DLD1 (cell line): ENCODE results near the gene ADGRL3.

Experiments used
- in situ Hi-C: cut with HindIII; loops from 2 replicates; pipeline ENCODE4 v1.10.0; 2017; ENCODE audit warnings: low sequenced_read_pairs

The ADGRL3 gene

DNA sequence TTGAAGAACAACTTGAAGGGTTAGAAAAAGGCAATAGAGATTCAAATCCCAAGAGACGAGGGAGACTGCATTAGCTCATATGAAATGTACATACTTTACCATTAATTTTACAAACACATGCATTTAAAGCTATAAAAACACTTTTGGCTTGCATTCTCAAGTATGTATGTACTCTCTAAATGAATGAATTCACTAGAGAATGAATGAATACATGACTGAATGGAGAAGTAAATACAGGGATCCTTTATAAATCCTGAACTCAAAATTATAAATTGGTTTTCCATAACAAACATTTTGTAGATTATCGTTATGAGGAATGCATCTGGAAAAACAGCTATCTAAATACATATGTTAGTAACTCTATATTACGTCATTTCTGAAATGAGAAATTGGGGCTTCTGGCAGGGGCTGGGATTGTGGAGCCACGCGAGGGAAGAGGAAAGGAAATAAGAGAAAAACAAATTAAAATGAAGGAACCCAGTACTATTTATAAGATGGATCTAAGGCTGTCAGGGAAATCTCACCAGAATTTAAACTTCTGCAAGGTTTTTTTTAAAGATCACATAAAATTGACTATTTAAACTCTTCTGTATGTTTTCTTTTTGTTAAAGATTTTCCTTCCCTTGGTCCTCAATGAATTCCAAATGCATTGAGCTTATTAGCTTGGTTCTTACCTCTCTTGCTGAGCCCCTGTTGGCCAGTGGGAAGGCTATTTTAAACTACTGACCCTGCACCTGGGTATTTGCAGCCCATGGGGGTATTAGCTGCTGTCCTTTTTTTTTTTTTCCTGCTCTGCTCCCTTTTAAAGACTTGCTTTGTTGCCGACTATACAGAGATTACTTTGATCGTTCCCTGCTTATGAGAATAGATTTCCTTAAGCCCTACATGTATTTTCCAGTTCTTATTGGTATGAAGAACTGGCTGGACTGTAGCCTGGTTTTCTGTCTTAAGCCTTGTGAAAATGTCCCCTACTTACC is 207.8 kb downstream of the ADGRL3 start:
- in situ Hi-C loops: no loop called here

DNA sequence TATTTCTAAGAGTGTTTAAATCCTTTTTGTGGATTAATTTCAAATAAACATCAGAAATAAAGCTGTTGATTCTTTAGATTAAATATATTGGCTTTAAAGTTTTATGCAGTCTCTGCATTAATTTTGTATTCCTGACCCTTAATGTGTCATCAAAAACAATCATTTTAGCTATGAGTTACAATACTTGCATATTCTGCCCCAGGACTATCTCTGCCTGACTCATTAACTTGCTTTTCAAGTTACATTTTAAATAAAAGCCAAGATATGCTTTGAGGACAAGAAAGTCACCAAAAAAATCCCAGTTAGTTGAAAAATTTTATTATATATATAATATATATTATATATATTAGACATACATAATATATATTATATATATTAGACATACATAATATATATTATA is 208.7 kb downstream of the ADGRL3 start:
- in situ Hi-C loops: no loop called here

DNA sequence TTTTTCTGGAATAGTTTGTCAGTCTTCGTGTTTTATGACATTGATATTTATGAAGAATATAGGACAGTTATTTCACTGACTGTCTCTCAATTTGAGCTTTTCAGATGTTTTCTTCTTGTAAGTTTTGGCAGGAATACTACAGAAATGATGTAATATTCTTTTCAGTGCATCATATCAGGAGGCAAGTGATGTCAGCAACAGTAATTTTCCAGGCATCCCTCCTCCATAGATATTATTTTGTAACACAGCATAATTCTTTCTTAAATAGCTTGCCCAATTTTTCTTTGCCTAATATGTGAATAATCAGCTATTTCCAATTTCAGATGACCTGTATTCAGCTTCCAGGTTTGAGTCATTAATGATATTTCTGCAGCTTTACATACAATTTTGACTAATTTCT is 211.1 kb downstream of the ADGRL3 start:
- in situ Hi-C loops: no loop called here

DNA sequence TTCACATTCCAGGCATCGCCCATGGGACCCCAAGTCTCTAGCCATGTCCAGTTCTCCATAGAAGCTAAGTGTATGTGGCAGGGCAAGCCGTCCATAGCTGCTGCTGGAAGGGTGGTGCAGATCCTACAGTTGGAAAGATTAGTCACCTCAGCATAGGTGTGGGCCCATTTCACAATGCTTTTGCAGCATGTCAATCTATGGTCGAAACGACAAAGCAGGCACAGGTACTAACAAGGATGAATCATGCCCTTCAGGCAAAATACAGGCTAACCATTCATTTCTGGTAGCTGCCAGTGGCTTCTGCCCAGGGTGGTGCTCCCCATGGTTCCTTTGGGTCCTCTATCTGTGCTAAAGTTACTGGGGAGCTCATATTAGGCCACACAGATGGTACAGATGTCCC is 225.2 kb downstream of the ADGRL3 start:
- in situ Hi-C loops: no loop called here

DNA sequence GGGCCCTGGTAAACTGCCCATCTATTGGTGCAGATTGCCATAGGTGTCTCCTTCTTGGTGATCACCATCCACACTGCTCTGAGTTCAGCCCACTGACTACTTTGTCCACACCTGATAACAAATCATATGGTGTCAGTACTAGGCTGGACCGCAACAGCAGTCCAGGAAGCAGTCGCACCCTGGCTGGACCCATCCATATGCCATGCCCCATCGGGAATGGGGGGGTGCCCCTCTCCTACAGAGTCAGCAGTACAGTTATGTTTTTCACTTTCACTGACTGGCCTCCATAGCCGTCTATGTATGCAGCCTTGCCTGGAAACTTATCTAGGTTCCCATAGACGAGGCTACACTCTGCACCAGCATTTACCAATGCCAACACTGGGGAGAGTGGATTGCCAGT is 226.1 kb downstream of the ADGRL3 start:
- in situ Hi-C loops: no loop called here

DNA sequence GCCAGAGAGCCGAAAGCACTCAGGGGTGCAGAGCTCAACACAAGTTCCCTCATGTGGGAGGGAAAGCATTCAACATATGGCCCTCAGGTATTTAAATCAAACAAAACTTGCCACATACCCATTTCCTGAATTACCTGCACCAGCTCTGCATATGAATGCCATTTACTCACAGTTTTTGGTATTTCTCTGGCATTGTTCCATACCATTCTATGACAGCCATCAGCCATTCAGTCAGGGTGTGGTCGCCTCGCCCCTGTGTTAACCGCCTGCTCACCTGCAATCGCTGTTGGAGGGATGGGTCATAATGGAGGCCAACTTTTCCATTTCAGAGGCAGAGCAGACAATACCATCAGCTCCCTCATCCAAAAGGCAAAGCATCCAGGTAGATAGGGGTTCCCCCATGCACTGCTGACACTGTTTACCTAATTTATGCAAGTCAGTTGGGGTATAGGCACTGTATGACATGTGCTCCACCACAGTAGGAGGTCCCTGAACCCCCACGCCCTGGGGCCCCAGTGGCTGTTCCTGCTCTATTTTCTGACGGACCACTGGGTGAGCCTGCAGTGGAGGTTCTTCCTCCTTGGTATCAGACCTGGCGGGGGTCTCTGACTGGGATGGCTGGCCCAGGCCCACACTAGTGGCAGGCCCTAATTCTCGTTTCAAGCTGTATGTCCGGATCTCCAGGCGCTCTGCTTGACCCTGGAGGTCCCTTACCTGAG is 227.1 kb downstream of the ADGRL3 start:
- in situ Hi-C loops: no loop called here

DNA sequence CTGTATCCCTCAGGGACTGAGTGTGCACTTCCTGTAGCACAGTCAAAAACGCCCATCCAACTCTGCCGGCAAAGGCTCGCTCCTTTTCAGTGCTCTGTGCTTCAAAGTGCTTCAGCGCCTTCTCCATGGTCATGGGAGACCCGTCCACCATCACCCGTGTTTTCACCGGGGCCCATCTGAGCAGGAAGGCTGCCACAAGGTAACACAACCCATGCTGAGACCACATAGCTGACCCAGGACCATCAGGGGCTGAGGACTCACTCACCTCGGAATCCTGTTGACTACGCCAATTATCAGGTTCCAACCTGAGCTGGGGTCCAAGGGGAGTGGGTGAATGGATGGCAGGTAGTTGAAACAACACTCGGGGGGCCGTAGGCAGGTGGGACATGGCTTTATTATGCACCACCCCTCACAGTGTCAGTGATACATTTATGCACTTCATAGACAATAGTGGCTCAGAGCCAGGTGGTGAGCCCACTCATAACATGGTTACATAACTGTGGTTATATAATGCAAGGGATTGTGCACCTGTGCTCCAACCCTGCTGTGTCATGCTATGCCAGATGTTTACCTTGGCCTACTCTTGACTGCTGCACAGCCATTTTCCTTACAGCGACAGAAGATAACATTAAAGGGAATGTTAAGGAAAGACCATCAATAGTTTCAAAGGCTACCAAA is 227.8 kb downstream of the ADGRL3 start:
- in situ Hi-C loops: no loop called here

DNA sequence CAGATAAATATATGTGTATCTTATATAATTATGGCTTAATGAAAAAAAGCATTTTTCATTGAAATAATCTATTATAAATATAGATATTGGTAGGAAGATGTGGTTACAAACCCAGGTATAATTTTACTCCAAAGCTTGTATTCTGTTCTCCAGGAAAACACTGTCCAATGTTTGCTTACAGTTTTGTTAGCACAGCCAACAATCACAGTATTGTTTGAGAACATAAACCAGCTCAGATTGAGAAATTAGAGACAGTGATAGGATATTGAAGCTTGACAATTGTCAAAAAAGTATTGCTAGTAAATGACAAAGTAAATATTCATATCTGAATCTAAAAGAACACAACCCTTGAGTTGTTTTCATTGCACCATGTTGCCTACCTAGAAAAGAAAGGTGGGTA is 228.8 kb downstream of the ADGRL3 start:
- in situ Hi-C loops: no loop called here

- in situ Hi-C loops: no loop called here
These were observed 231.0 kb downstream of the ADGRL3 start for GRCh38 chr4:61431131-61431530.

- in situ Hi-C loops: no loop called here
These were observed 237.8 kb downstream of the ADGRL3 start for GRCh38 chr4:61437923-61438322.

GRCh38 chr4:61440321-61440720 is 240.2 kb downstream of the ADGRL3 start:
- in situ Hi-C loops: no loop called here

DNA sequence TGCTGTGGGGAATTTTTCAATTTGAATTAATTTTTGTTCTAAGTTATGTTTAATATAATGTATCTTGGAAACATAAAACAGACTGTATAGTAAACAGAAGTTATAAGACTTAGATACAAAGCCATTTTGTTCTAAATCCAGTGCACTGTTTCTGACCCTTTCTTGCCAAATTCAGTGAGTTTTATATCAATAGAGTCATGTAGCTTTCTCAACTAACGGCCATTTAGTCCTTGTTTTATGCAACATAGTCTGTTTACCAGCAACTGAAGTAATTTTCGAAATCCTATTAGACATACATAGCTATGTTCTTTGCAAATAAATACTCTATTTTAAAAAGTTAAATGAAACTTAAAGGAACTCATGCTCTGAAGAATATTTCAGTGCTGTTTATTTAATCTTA is 242.8 kb downstream of the ADGRL3 start:
- in situ Hi-C loops: no loop called here

GRCh38 chr4:61443813-61444510 is 243.8 kb downstream of the ADGRL3 start:
- in situ Hi-C loops: no loop called here

GRCh38 chr4:61445374-61446063 is 245.4 kb downstream of the ADGRL3 start:
- in situ Hi-C loops: no loop called here

DNA sequence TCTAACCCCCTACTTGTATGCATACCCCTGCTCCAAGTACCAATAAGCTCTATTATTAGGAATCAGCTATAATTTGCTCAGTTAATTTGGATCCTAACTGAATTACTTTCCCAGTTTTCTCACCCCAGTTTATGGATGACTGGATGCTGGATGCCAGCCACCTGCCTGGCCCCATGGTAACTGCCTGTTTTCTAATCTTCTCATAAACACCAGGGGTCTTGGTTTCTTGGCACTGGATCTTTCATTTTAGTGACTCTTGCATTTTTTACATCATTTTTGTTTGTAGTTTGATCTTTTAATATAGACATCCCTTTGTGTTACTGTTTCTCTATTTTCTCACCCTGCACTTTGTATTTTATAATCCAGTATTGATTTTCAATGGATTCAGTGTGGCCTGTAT is 246.8 kb downstream of the ADGRL3 start:
- in situ Hi-C loops: no loop called here

DNA sequence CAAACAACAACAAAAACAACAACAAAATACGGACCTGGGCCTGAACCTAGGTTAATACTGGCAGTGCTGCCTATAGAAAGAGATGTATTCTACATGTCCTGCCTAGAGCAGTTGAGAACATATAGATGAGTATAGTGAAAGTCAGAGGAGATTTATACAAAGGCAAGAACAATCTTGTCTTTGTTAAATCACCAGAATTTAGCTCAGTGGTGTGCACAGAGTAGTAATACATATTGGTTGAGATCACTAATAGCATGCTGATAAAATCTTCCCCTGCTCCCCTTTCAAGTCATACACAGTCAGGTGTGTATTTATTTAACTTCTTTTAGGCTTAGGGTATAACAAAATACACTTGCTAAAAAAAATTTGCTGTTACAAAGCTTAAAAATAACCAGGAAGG is 247.8 kb downstream of the ADGRL3 start:
- in situ Hi-C loops: no loop called here

DNA sequence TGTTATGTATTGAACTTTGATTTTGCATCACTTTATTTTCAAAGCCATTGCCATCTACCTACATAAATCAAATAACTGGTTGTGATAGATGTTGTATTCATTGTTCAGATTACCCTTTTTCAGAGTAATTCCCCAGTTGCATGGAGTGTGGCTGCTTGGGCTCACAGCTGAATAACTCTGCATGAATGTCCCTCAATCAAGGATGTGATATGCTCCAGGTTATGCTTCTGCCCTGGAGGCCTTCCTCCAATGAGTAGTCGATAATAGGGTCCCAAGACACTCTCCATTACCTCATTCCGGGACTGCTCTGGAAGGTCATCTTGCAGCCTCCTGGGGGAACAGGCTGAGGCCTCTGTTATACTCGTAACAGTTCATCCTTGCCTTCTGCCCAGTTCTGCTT is 251.8 kb downstream of the ADGRL3 start:
- in situ Hi-C loops: no loop called here

- in situ Hi-C loops: no loop called here
These were observed 261.8 kb downstream of the ADGRL3 start for GRCh38 chr4:61461956-61462355.

- in situ Hi-C loops: no loop called here
These were observed 262.6 kb downstream of the ADGRL3 start for GRCh38 chr4:61462451-61463326.
